Right atrium auricular region (tissue), 2 donors: Measurements from ENCODE around the gene NOC3L. TPM values are rescaled to one million over a fixed set of nuclear protein-coding genes. Genes with fewer than 3 reads are reported as not detected.
"Not testable (repeated sequence)": the region's sequence is repeated elsewhere in the genome, so short reads cannot be mapped to it uniquely, and the experiment has no call there.

Experiments used
- DNase-seq: peaks from one replicate; pipeline ENCODE4 v3.0.0-alpha.2; 2019; ENCODE audit warnings: low spot score
- H3K27ac ChIP-seq, 2 donors: fragments of 200-600 bp; sonication (generic); 1 replicate in 1 of 2; 2 replicates in 1 of 2; pipeline ENCODE4 v1.5.1; 2016 to 2019
- H3K27me3 ChIP-seq, 2 donors: fragments of 200-600 bp; sonication (generic); one replicate each; pipeline versions ENCODE4 v1.5.1 to v1.6.0; 2017 to 2019
- H3K36me3 ChIP-seq: fragments of 200-600 bp; sonication (generic); one replicate; pipeline ENCODE4 v1.5.1; 2016
- H3K4me1 ChIP-seq, 2 donors: fragments of 200-600 bp; sonication (generic); one replicate each; pipeline versions ENCODE4 v1.5.1 to v1.6.0; 2017 to 2019
- H3K4me3 ChIP-seq, 2 donors: fragments of 200-600 bp; sonication (generic); 1 replicate in 1 of 2; 2 replicates in 1 of 2; pipeline ENCODE4 v1.5.1; 2017 to 2019; ENCODE audit warnings: mild to moderate bottlenecking in 1 of 2, moderate library complexity in 1 of 2
- H3K9me3 ChIP-seq, 2 donors: fragments of 200-600 bp; sonication (generic); one replicate each; pipeline ENCODE4 v1.5.1; 2019
- CTCF ChIP-seq, 2 donors: fragments of 200-600 bp; sonication (generic); IDR thresholded peaks; one replicate each; pipeline ENCODE4 v1.5.1; 2019; ENCODE audit warnings: antibody characterized with exemption in 2 of 2
- total RNA-seq, 2 donors: library from RNA; depleted of rRNA; stranded (reverse); fragments of >200 nt; gene quantifications; one replicate each; pipeline ENCODE4 v1.1.0, GENCODE V29; 2016

The NOC3L gene
- total RNA-seq, 2 donors from 2014 or later = 6.0 to 7.9 TPM

- Histone ChIP-seq H3K4me3 (no peak overlapping the region), H3K36me3 (peaks cover 11% of the 10 kb centered on the region), H3K9me3 (peaks cover 0 to 3% of the 10 kb centered on the region in 2 donors), H3K4me1 (peaks cover 0 to 7% of the 10 kb centered on the region in 2 donors), H3K27me3 (no peaks in the 10 kb centered on the region), H3K27ac (no peak overlapping the region)
- DNase-seq = no peak
- TF ChIP-seq CTCF (IDR thresholded peaks at IDR 0.05) = no peak
These were observed 6.9 kb downstream of the NOC3L start for GRCh38 chr10:94355841-94356240.

- no peak for DNase-seq
- peaks cover 21% of the 10 kb centered on the region for H3K36me3 ChIP-seq
- H3K27me3 ChIP-seq = no peaks in the 10 kb centered on the region
- no peak overlapping the region for H3K4me3 ChIP-seq
- H3K4me1 ChIP-seq = peaks cover 0 to 2% of the 10 kb centered on the region in 2 donors
- H3K27ac ChIP-seq = no peak overlapping the region
- no peak for TF ChIP-seq CTCF (IDR thresholded peaks at IDR 0.05)
- H3K9me3 ChIP-seq = peaks cover 0 to 3% of the 10 kb centered on the region in 2 donors
These were observed 9.4 kb downstream of the NOC3L start for GRCh38 chr10:94353336-94353735.

GRCh38 chr10:94351089-94351488, 11.7 kb downstream of the NOC3L start:
- Histone ChIP-seq H3K4me3 (no peak overlapping the region), H3K9me3 (peaks cover 0 to 3% of the 10 kb centered on the region in 2 donors), H3K36me3 (peaks cover 10% of the 10 kb centered on the region), H3K27ac (no peak overlapping the region), H3K4me1 (no peaks in the 10 kb centered on the region), H3K27me3 (no peaks in the 10 kb centered on the region)
- TF ChIP-seq CTCF (IDR thresholded peaks at IDR 0.05) = no peak
- DNase-seq = no peak

- not testable (repeated sequence) for DNase-seq, H3K4me1 ChIP-seq, H3K9me3 ChIP-seq, H3K27ac ChIP-seq, H3K27me3 ChIP-seq, H3K4me3 ChIP-seq
- peaks cover 13% of the 10 kb centered on the region for H3K36me3 ChIP-seq
These were observed 12.2 kb downstream of the NOC3L start for GRCh38 chr10:94350500-94350899.

- TF ChIP-seq CTCF (IDR thresholded peaks at IDR 0.05) = no peak
- Histone ChIP-seq H3K36me3 (peaks cover 24% of the 10 kb centered on the region), H3K27ac (no peak overlapping the region)
These were observed 13.4 kb downstream of the NOC3L start for GRCh38 chr10:94349327-94349726.

GRCh38 chr10:94344522-94345122, 18.1 kb downstream of the NOC3L start:
- no peak for TF ChIP-seq CTCF (IDR thresholded peaks at IDR 0.05)

More at GRCh38 chr10:94349327-94349726, 13.4 kb downstream of the NOC3L start:
- Histone ChIP-seq H3K9me3 (peaks cover 0 to 3% of the 10 kb centered on the region in 2 donors), H3K4me3 (no peak overlapping the region), H3K4me1 (no peaks in the 10 kb centered on the region), H3K27me3 (no peaks in the 10 kb centered on the region)
- no peak for DNase-seq

More at GRCh38 chr10:94344522-94345122, 18.1 kb downstream of the NOC3L start:
- H3K36me3 ChIP-seq = peaks cover 40% of the 10 kb centered on the region
- no peaks in the 10 kb centered on the region for H3K9me3 ChIP-seq
- no peaks in the 10 kb centered on the region for H3K27me3 ChIP-seq
- no peak overlapping the region for H3K4me3 ChIP-seq
- DNase-seq = no peak
- H3K27ac ChIP-seq = no peak overlapping the region
- no peaks in the 10 kb centered on the region for H3K4me1 ChIP-seq
